Mammary epithelial cell (primary cell): ENCODE results near the gene TRERF1.

Experiments used
- EZH2 ChIP-seq: IDR thresholded peaks from 2 replicates; pipeline ENCODE4 v1.6.1; 2012; ENCODE audit warnings: low read length, inconsistent platforms, borderline replicate concordance
- TF ChIP-seq, protein P1 (sequence below), 2 donors: IDR thresholded peaks in 1 of 2; conservative IDR thresholded peaks in 1 of 2; 2 replicates each; pipeline ENCODE4 v1.5.1; 2011 to 2012; ENCODE audit warnings: inconsistent platforms in 2 of 2, low read length in 2 of 2, mild to moderate bottlenecking in 2 of 2, control low read depth in 1 of 2, low read depth in 1 of 2; ENCODE audit not compliant: insufficient read depth in 1 of 2; ENCODE audit errors: extremely low read depth in 1 of 2

- TF ChIP-seq, protein P1, sequence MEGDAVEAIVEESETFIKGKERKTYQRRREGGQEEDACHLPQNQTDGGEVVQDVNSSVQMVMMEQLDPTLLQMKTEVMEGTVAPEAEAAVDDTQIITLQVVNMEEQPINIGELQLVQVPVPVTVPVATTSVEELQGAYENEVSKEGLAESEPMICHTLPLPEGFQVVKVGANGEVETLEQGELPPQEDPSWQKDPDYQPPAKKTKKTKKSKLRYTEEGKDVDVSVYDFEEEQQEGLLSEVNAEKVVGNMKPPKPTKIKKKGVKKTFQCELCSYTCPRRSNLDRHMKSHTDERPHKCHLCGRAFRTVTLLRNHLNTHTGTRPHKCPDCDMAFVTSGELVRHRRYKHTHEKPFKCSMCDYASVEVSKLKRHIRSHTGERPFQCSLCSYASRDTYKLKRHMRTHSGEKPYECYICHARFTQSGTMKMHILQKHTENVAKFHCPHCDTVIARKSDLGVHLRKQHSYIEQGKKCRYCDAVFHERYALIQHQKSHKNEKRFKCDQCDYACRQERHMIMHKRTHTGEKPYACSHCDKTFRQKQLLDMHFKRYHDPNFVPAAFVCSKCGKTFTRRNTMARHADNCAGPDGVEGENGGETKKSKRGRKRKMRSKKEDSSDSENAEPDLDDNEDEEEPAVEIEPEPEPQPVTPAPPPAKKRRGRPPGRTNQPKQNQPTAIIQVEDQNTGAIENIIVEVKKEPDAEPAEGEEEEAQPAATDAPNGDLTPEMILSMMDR (conservative IDR thresholded peaks at IDR 0.05 in 1 of 2, IDR thresholded peaks at IDR 0.05 in 1 of 2; ENCODE audit: extremely low read depth in 1 of 2, insufficient read depth in 1 of 2, low read depth in 1 of 2, low read length in 2 of 2): no peak
- TF ChIP-seq EZH2: no peak
Observed at GRCh38 chr6:42453654-42454427, 2.1 kb upstream of the TRERF1 start.
